Uterus (tissue), 4 donors: ENCODE results near the gene ASTN2. TPM values are rescaled to one million over a fixed set of nuclear protein-coding genes. Genes with fewer than 3 reads are reported as not detected.
A peak's percentile ranks its signal among the peaks of the same experiment; 100 is the strongest.

Source experiments
- DNase-seq, 2 donors: peaks; one replicate each; pipeline ENCODE4 v3.0.0-alpha.2; 2019 to 2020
- H3K27ac ChIP-seq, 2 donors: fragments of 200-600 bp; sonication (generic); 1 replicate in 1 of 2; 2 replicates in 1 of 2; pipeline ENCODE4 v1.5.1; 2016 to 2018
- H3K27me3 ChIP-seq, 2 donors: fragments of 200-600 bp; sonication (generic); one replicate each; pipeline ENCODE4 v1.5.1; 2018 to 2019; ENCODE audit warnings: control low read depth in 1 of 2
- H3K36me3 ChIP-seq, 2 donors: fragments of 200-600 bp; sonication (generic); one replicate each; pipeline ENCODE4 v1.5.1; 2019; ENCODE audit warnings: control low read depth in 1 of 2
- H3K4me1 ChIP-seq, 2 donors: fragments of 200-600 bp; sonication (generic); one replicate each; pipeline ENCODE4 v1.5.1; 2018 to 2019; ENCODE audit warnings: control low read depth in 1 of 2
- H3K4me3 ChIP-seq, 2 donors: fragments of 200-600 bp; sonication (generic); 1 replicate in 1 of 2; 2 replicates in 1 of 2; pipeline ENCODE4 v1.5.1; 2018 to 2019; ENCODE audit warnings: mild to moderate bottlenecking in 1 of 2
- H3K9me3 ChIP-seq, 2 donors: fragments of 200-600 bp; sonication (generic); one replicate each; pipeline ENCODE4 v1.5.1; 2019; ENCODE audit warnings: control low read depth in 1 of 2
- CTCF ChIP-seq, 4 experiments: fragments of 200-600 bp in 2 of 4; fragments of 450-650 bp in 2 of 4; sonication (generic) in 2 of 4; IDR thresholded peaks; one replicate each; pipeline ENCODE4 v1.5.1; 2016 to 2019; ENCODE audit warnings: antibody characterized with exemption in 4 of 4, mild to moderate bottlenecking in 2 of 4, moderate library complexity in 1 of 4
- POLR2A ChIP-seq, 2 donors: fragments of 450-650 bp; IDR thresholded peaks; one replicate each; pipeline ENCODE4 v1.6.1; 2016; ENCODE audit warnings: antibody characterized with exemption in 2 of 2, mild to moderate bottlenecking in 1 of 2, moderate library complexity in 1 of 2
- intact Hi-C: fragments of 100-400 bp; cut with DNase I; formaldehyde crosslinking; loops from one replicate; pipeline ENCODE4 v1.15.1; 2023; ENCODE audit warnings: low total_unique reads
- total RNA-seq, 4 donors: library from RNA; depleted of rRNA in 3 of 4; stranded (reverse); fragments of >200 nt in 3 of 4; gene quantifications; one replicate each; pipeline versions ENCODE4 v1.1.0 to v1.2.4, GENCODE V29; 2014 to 2023
- donor health status: DM: yes; HTN: yes; CAD: no.

ASTN2 gene
- total RNA-seq, 4 donors from 2014 or later = 1.8 to 8.6 (median 6.7) TPM

- peaks cover 13% of the 10 kb centered on the region in 2 donors for H3K4me1 ChIP-seq
- no peaks in the 10 kb centered on the region for H3K27me3 ChIP-seq
- H3K9me3 ChIP-seq = no peaks in the 10 kb centered on the region
- TF ChIP-seq POLR2A (IDR thresholded peaks at IDR 0.05) (no peak), CTCF (IDR thresholded peaks at IDR 0.05) (no peak)
- no peak overlapping the region for H3K27ac ChIP-seq
- DNase-seq = no peak
- no peaks in the 10 kb centered on the region for H3K36me3 ChIP-seq
- H3K4me3 ChIP-seq = peak overlapping the region in 1 of 2 donors; percentile 92
- intact Hi-C loops = no loop called here
These were observed 728.7 kb downstream of the ASTN2 start for GRCh38 chr9:116686135-116686534.

- no peak for TF ChIP-seq POLR2A (IDR thresholded peaks at IDR 0.05)
- Histone ChIP-seq H3K27ac (no peak overlapping the region), H3K27me3 (no peaks in the 10 kb centered on the region), H3K9me3 (no peaks in the 10 kb centered on the region), H3K4me1 (peaks cover 13% of the 10 kb centered on the region in 2 donors), H3K4me3 (no peak overlapping the region), H3K36me3 (no peaks in the 10 kb centered on the region)
- DNase-seq = no peak
- intact Hi-C loops = no loop called here
These were observed 729.7 kb downstream of the ASTN2 start for GRCh38 chr9:116685166-116685565.

- no peak overlapping the region for H3K4me3 ChIP-seq
- H3K9me3 ChIP-seq = no peaks in the 10 kb centered on the region
- no peaks in the 10 kb centered on the region for H3K27me3 ChIP-seq
- H3K36me3 ChIP-seq = no peaks in the 10 kb centered on the region
- intact Hi-C loops = no loop called here
- DNase-seq = no peak
- H3K27ac ChIP-seq = no peak overlapping the region
- peaks cover 8 to 13% of the 10 kb centered on the region in 2 donors for H3K4me1 ChIP-seq
- TF ChIP-seq POLR2A (IDR thresholded peaks at IDR 0.05) = no peak
- no peak for TF ChIP-seq CTCF (IDR thresholded peaks at IDR 0.05)
These were observed 731.3 kb downstream of the ASTN2 start for GRCh38 chr9:116683535-116683934.

GRCh38 chr9:116674210-116674980, 740.5 kb downstream of the ASTN2 start:
- Histone ChIP-seq H3K36me3 (no peaks in the 10 kb centered on the region), H3K27ac (no peak overlapping the region), H3K4me3 (no peak overlapping the region), H3K9me3 (no peaks in the 10 kb centered on the region), H3K27me3 (no peaks in the 10 kb centered on the region), H3K4me1 (no peaks in the 10 kb centered on the region)
- intact Hi-C loops = no loop called here
- DNase-seq = no peak
- TF ChIP-seq CTCF (IDR thresholded peaks at IDR 0.05) = no peak
- TF ChIP-seq POLR2A (IDR thresholded peaks at IDR 0.05) = no peak

GRCh38 chr9:116673375-116673774, 741.5 kb downstream of the ASTN2 start:
- no peak for DNase-seq
- Histone ChIP-seq H3K9me3 (no peaks in the 10 kb centered on the region), H3K27me3 (no peaks in the 10 kb centered on the region), H3K36me3 (no peaks in the 10 kb centered on the region), H3K4me1 (no peaks in the 10 kb centered on the region), H3K27ac (no peak overlapping the region), H3K4me3 (no peak overlapping the region)
- intact Hi-C loops = no loop called here
- TF ChIP-seq POLR2A (IDR thresholded peaks at IDR 0.05) = no peak
- TF ChIP-seq CTCF (IDR thresholded peaks at IDR 0.05) = no peak
